ENCODE measurements around the gene STYXL1.
"Not testable (repeated sequence)": the region's sequence is repeated elsewhere in the genome, so short reads cannot be mapped to it uniquely, and the experiment has no call there.

The STYXL1 gene

GRCh38 chr7:76064208-76064970 is 16.6 kb upstream of the STYXL1 start:
- H3K36me3 ChIP-seq (ENCODE audit: insufficient read depth, insufficient read length, low read length), result peaks cover 76% of the 10 kb centered on the region

GRCh38 chr7:76063525-76063924 is 15.7 kb upstream of the STYXL1 start:
- no peaks in the 10 kb centered on the region for H3K9me3 ChIP-seq (ENCODE audit: insufficient read depth, low read length)
- no peaks in the 10 kb centered on the region for H3K27me3 ChIP-seq (ENCODE audit: insufficient read depth, insufficient read length)
- no peak for DNase-seq (ENCODE audit: low read depth, low spot score)
- H3K36me3 ChIP-seq (ENCODE audit: insufficient read depth, insufficient read length, low read length), result peaks cover 85% of the 10 kb centered on the region
- no peak overlapping the region for H3K9ac ChIP-seq (ENCODE audit: insufficient read length, low read depth)
- H3K4me3 ChIP-seq (ENCODE audit: insufficient read length, low read depth), result no peak overlapping the region
- no peak for TF ChIP-seq ZNF274 (IDR thresholded peaks at IDR 0.05; ENCODE audit: low read depth, low read length)
- no peak for TF ChIP-seq SUZ12 (IDR thresholded peaks at IDR 0.05; ENCODE audit: extremely low read depth, insufficient read depth, insufficient read length)
- TF ChIP-seq YY1 (IDR thresholded peaks at IDR 0.05; ENCODE audit: insufficient read depth, insufficient read length), result no peak
- no peaks in the 10 kb centered on the region for H3K4me1 ChIP-seq (ENCODE audit: insufficient read depth, insufficient read length)

More at GRCh38 chr7:76064208-76064970, 16.6 kb upstream of the STYXL1 start:
- no peak for DNase-seq (ENCODE audit: low read depth, low spot score)
- no peak for TF ChIP-seq YY1 (IDR thresholded peaks at IDR 0.05; ENCODE audit: insufficient read depth, insufficient read length)
- Histone ChIP-seq H3K4me1 (ENCODE audit: insufficient read depth, insufficient read length) (no peaks in the 10 kb centered on the region), H3K9ac (ENCODE audit: insufficient read length, low read depth) (no peak overlapping the region), H3K27me3 (ENCODE audit: insufficient read depth, insufficient read length) (no peaks in the 10 kb centered on the region), H3K9me3 (ENCODE audit: insufficient read depth, low read length) (no peaks in the 10 kb centered on the region), H3K4me3 (ENCODE audit: insufficient read length, low read depth) (no peak overlapping the region)

- Histone ChIP-seq H3K4me3 (ENCODE audit: insufficient read length, low read depth) (no peak overlapping the region), H3K4me1 (ENCODE audit: insufficient read depth, insufficient read length) (no peaks in the 10 kb centered on the region), H3K27me3 (ENCODE audit: insufficient read depth, insufficient read length) (no peaks in the 10 kb centered on the region), H3K36me3 (ENCODE audit: insufficient read depth, insufficient read length, low read length) (peaks cover 89% of the 10 kb centered on the region), H3K9me3 (ENCODE audit: insufficient read depth, low read length) (no peaks in the 10 kb centered on the region), H3K9ac (ENCODE audit: insufficient read length, low read depth) (no peak overlapping the region)
- DNase-seq (ENCODE audit: low read depth, low spot score), result no peak
- TF ChIP-seq SUZ12 (IDR thresholded peaks at IDR 0.05; ENCODE audit: extremely low read depth, insufficient read depth, insufficient read length) (no peak), ZNF274 (IDR thresholded peaks at IDR 0.05; ENCODE audit: low read depth, low read length) (no peak)
Measured at GRCh38 chr7:76063114-76063513, 15.3 kb upstream of the STYXL1 start.

GRCh38 chr7:76062254-76062653 is 14.5 kb upstream of the STYXL1 start:
- peaks cover 98% of the 10 kb centered on the region for H3K36me3 ChIP-seq (ENCODE audit: insufficient read depth, insufficient read length, low read length)

GRCh38 chr7:76060842-76061241 is 13.0 kb upstream of the STYXL1 start:
- Histone ChIP-seq H3K36me3 (ENCODE audit: insufficient read depth, insufficient read length, low read length) (peaks cover 98% of the 10 kb centered on the region), H3K4me1 (ENCODE audit: insufficient read depth, insufficient read length) (no peaks in the 10 kb centered on the region), H3K9me3 (ENCODE audit: insufficient read depth, low read length) (no peaks in the 10 kb centered on the region), H3K27me3 (ENCODE audit: insufficient read depth, insufficient read length) (no peaks in the 10 kb centered on the region), H3K4me3 (ENCODE audit: insufficient read length, low read depth) (no peak overlapping the region), H3K9ac (ENCODE audit: insufficient read length, low read depth) (no peak overlapping the region)
- TF ChIP-seq ZNF274 (IDR thresholded peaks at IDR 0.05; ENCODE audit: low read depth, low read length) (no peak), YY1 (IDR thresholded peaks at IDR 0.05; ENCODE audit: insufficient read depth, insufficient read length) (no peak), SUZ12 (IDR thresholded peaks at IDR 0.05; ENCODE audit: extremely low read depth, insufficient read depth, insufficient read length) (no peak)
- DNase-seq (ENCODE audit: low read depth, low spot score), result no peak

More at GRCh38 chr7:76062254-76062653, 14.5 kb upstream of the STYXL1 start:
- H3K4me3 ChIP-seq (ENCODE audit: insufficient read length, low read depth), result no peak overlapping the region
- no peaks in the 10 kb centered on the region for H3K4me1 ChIP-seq (ENCODE audit: insufficient read depth, insufficient read length)
- TF ChIP-seq SUZ12 (IDR thresholded peaks at IDR 0.05; ENCODE audit: extremely low read depth, insufficient read depth, insufficient read length), result no peak
- TF ChIP-seq ZNF274 (IDR thresholded peaks at IDR 0.05; ENCODE audit: low read depth, low read length), result no peak
- no peak for TF ChIP-seq YY1 (IDR thresholded peaks at IDR 0.05; ENCODE audit: insufficient read depth, insufficient read length)
- no peaks in the 10 kb centered on the region for H3K9me3 ChIP-seq (ENCODE audit: insufficient read depth, low read length)
- H3K27me3 ChIP-seq (ENCODE audit: insufficient read depth, insufficient read length), result no peaks in the 10 kb centered on the region
- no peak for DNase-seq (ENCODE audit: low read depth, low spot score)
- no peak overlapping the region for H3K9ac ChIP-seq (ENCODE audit: insufficient read length, low read depth)

- H3K27me3 ChIP-seq (ENCODE audit: insufficient read depth, insufficient read length); DNase-seq (ENCODE audit: low read depth, low spot score); H3K4me3 ChIP-seq (ENCODE audit: insufficient read length, low read depth); H3K9ac ChIP-seq (ENCODE audit: insufficient read length, low read depth); H3K4me1 ChIP-seq (ENCODE audit: insufficient read depth, insufficient read length); H3K9me3 ChIP-seq (ENCODE audit: insufficient read depth, low read length): not testable (repeated sequence)
- peaks cover 92% of the 10 kb centered on the region for H3K36me3 ChIP-seq (ENCODE audit: insufficient read depth, insufficient read length, low read length)
Measured at GRCh38 chr7:76058745-76059144, 10.9 kb upstream of the STYXL1 start.

GRCh38 chr7:76057813-76058145 is 10.0 kb upstream of the STYXL1 start:
- peaks cover 91% of the 10 kb centered on the region for H3K36me3 ChIP-seq (ENCODE audit: insufficient read depth, insufficient read length, low read length)
- TF ChIP-seq ZNF274 (IDR thresholded peaks at IDR 0.05; ENCODE audit: low read depth, low read length), result no peak
- TF ChIP-seq SUZ12 (IDR thresholded peaks at IDR 0.05; ENCODE audit: extremely low read depth, insufficient read depth, insufficient read length), result no peak
- TF ChIP-seq YY1 (IDR thresholded peaks at IDR 0.05; ENCODE audit: insufficient read depth, insufficient read length), result no peak

More at GRCh38 chr7:76057813-76058145, 10.0 kb upstream of the STYXL1 start:
- no peaks in the 10 kb centered on the region for H3K9me3 ChIP-seq (ENCODE audit: insufficient read depth, low read length)
- DNase-seq (ENCODE audit: low read depth, low spot score), result no peak
- no peak overlapping the region for H3K9ac ChIP-seq (ENCODE audit: insufficient read length, low read depth)
- no peak overlapping the region for H3K4me3 ChIP-seq (ENCODE audit: insufficient read length, low read depth)
- H3K4me1 ChIP-seq (ENCODE audit: insufficient read depth, insufficient read length), result peaks cover 11% of the 10 kb centered on the region
- H3K27me3 ChIP-seq (ENCODE audit: insufficient read depth, insufficient read length), result no peaks in the 10 kb centered on the region
